Glomerular endothelial cell (primary cell): ENCODE data around the gene MOK. TPM values are rescaled to one million over a fixed set of nuclear protein-coding genes. Genes with fewer than 3 reads are reported as not detected.
"Not testable (repeated sequence)": the region's sequence is repeated elsewhere in the genome, so short reads cannot be mapped to it uniquely, and the experiment has no call there.

Experiments
- DNase-seq: peaks from one replicate; pipeline ENCODE4 v3.0.0-alpha.2; 2011; ENCODE audit warnings: low read depth, low spot score; ENCODE audit errors: extremely low read depth
- total RNA-seq: library from RNA; depleted of rRNA; stranded (reverse); fragments of >200 nt; gene quantifications from 2 replicates; pipeline ENCODE4 v1.2.3, GENCODE V29; 2015

The MOK gene
- total RNA-seq, 1 donor from 2014 or later = 9.7 TPM

DNA sequence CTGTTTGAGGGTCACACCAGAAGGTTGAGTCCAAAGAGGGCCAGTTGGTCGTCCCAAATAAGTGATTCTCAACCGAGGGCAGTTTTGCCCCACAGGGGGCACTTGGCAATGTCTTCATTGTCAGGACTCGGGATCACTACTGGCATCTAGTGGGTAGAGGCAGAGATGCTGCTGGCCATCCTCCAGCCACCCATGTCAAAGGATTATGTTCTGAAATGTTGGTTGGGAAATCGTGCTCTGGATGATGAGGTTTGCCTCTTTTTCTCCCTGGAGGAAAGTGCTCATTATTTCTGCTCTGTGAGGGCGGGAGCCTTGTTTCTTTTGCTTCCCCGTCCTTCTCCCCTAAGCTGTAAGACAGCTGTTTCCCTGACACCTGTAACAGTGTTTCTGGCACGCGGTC, 18.1 kb upstream of the MOK start:
- no peak for DNase-seq

DNA sequence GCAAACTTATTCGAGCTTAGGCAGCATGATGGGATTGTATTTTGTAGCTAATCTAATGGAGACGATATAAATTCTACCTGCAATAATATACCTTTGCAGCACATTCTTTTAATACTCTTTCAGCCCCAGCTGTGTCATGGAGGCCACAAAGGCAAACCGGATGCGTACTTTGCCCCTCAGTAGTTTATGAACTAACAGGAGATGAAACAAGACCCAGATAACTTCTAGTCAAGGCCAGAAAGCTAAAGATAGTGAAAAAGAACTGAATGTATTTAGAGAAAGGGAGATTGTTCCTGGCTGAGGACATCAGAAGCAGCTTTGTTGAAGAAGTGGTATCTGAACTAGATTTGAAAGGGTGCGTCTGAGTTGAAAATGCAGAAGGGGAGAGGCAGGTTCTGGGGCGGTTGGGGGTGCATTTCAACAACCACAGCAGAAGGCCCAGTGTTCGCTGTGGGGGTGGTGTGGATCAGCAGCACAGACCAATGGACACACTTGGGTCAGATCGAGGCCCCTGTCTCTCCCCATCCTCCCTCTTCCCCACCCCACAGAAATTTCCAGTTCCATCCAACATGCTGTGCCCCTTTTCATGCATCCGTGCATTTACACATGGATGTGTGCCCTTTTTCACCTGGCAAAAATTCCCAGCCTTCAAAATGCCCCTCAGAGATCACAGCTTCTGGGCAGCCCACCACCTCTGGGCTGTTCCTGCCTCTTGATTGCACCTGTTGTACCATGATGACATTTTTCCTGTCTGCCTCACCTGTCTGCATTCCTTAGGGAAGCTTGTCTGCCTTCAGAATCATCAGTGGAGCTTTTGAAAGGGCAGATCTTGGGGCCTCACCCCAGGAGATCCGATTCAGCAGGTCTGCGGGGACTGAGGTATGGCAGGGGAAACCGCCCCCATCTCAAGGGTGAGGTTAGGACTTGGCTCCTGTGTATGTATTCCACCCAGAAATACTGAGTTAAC, 16.8 kb upstream of the MOK start:
- no peak for DNase-seq

DNA sequence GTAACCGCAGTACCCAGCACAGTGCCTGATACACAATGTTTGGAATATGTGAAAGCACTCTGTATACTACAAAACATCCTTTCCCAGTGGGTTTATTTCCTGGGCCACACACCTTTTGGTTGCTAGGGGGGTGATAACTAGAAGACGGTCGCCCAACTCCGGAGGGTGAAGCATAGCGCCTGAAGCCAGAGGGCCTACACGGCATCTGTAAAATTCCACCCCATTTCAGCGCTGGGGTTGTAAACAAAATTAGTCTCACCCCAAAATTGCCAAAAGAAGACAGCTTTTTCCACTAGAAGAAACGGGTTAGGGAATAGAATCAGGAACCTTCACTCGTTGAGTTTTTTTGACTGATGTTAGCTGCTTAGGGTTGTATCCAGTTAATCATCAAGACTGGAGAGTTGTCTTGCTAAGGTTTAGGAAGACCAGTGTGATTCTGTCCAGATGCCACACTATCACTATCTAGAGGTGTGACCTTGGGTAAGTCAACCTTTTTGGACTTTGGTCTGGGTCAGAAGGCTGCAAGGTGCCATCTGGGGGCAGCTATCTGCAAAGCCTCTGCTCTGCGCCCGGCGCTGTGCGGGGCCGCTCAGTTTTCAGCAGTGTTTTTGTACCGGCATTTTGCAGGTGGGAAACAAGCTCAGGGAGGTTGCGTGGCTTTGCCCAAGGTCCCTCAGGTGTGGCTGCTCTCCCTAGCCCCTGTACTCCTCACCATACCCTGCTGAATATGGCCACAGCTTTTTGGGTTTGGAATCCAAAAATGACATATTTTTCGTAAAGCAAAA, 15.9 kb upstream of the MOK start:
- DNase-seq = no peak

GRCh38 chr14:102320033-102320660, 15.2 kb upstream of the MOK start:
- no peak for DNase-seq

DNA sequence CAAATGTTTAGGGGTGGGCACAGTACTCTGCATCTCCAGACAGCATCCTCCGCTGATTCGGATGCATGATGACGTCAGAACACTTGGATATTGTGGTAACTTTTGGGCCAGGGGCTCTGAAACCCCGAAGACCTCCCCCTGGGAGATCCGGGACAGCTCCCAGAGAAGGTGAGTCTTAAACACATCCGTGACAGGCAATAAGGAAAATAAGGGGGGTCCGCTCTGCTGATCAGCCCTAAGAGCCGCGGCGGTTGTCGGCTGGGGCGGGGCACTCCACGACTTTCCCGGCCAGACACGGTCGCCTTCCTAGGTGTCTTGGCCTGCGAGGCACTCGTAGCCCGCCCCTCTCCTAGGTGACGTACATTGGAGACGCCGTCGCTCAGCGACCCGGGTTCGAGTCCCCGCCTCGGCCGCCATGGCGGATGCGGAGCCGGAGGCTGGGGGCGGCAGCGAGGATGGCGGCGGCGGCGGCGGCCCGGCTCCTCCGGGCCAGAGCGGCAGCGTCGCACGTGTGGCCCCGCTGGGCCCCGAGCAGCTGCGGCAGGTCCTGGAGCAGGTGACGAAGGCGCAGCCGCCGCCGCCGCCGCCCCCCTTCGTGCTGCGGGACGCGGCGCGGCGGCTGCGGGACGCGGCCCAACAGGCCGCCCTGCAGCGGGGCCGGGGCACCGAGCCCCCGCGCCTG, 14.5 kb upstream of the MOK start, which contains the start of gene ZNF839:
ZNF839 (plus strand) TSS at position 396 of the 682 bp plus-strand sequence; CDS start at position 416, 20 bp downstream.
- DNase-seq = no peak

DNA sequence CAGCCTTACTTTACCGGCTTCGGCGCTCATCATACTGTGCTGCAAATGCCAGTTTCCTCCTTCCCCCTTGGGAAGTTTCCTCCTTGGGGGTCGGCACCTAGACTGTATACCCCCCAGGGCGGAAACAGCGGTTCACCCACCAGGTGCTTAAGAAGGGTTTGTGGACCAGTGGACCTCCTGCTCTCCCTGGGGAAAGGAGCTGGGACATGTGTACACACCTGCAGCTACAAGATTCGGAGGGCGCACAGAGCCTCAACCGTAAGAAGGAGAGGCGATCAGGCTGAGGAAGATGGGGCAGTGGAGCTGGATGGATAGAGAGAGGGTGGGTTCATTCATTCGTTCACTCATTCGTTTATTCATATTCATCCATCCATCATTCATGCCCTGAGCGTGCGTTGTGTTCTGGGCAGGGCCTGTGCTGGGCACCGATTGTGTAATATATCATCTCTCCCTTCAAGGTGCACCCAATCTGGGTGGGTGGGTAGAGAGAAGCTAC, 13.9 kb upstream of the MOK start:
- no peak for DNase-seq

DNA sequence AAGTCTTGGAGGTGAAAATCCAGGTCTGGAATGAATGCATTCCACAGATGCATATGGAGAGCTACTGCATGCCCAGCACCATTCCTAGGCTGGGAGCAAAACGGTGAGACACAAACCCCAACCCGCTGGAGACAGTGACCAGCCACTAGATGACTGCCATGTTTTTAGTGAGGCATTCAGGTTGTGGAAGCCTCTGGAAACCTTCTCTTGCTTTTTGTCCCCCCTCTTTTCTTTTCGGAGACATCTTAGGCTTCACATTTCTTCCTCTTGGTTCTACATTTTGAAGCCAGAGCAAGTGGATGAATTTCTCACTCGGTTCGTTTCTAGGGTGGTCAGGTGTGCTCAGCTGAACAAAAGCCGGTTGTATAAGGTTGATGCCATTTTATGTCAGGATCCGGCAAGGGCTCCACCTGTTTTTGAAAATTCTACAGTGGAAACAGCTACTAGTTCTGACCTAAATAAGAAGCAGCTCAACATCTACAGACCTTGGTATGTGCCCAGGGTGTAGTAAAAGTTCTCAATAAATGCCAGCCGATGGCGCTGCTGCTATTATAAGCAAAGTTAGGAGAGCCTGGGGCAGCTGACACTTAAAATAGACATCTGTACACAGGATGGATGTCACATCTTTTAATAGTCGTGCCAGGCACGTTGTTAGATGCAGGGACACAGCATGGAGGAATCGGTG, 12.7 kb upstream of the MOK start:
- no peak for DNase-seq

DNA sequence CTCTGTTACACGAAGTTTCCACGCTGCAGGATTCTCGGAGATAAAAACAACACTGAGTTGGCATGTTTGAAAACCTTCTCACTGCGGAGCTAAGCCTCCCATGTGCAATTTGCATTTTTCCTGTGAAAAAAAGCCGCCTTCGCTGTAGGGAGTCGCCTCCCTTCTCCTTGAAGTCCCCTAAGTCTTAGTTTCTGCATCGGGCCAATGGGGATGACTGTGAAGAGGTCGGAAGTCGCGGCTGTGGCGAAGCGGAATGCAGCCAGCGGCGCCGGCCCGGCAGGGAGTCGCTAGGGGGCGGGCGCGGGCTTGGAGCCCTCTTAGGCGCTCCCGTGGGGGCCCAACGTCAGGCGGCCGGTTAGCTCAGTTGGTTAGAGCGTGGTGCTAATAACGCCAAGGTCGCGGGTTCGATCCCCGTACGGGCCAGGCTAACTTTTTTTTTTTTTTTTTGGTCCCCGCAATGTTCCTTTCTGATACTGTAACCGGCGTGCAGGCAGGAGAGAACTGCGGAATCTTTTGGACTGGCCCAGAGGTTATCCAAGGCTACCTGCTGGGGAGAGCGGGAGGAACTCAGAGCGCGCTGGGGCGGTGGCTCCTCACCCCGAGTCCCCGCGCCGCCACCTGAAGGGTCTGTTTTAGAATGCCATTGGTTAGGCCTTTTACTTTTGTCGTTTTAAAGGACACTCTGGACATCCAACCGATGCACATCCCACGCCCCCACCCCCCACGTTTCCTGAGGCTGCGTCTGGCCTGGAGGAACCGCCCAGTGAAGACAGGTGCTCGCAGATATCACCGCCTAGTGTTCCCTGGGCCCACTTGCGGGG, 12.0 kb upstream of the MOK start:
- no peak for DNase-seq

DNA sequence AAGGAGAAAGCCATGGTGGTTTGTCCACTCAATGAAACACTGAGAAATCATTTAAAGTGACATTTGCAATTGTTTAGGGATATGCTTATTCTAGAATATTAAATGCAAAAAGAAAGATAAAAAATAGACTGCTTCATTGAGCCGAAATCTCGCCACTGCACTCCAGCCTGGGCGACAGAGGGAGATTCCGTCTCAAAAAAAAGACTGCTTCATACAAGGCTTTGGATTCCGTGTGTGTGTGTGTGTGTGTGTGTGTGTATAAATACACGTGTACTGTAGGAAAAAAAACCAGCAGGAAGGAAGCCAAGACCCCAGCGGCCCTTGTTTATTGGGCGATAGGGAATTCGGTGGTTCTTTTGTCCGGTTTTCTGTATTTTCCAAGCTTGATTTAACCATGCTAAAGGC, 11.4 kb upstream of the MOK start:
- DNase-seq = no peak

DNA sequence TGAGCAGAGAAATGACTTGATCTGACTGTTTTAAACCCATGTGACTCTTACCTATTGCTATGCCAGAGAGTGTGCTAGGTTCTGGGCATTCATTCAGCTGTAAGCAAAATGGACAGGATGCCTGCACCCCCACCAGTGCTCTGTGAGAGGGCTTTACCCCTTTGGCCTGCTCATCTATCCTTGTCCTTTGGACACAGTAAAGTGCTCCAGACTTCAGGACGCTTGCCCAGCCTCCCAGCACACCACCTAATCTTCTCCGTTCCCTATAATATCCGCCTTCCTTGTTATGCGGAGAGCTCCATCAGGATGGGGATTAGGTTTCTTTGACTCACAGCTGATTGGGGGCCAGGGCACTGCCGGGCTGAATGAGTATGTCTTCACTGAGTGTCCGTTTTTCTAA, 10.2 kb upstream of the MOK start:
- DNase-seq = no peak

GRCh38 chr14:102314242-102315011, 9.5 kb upstream of the MOK start:
- no peak for DNase-seq

- no peak for DNase-seq
Measured at GRCh38 chr14:102303664-102304063, 1.3 kb downstream of the MOK start.

- DNase-seq = not testable (repeated sequence)
Measured at GRCh38 chr14:102298303-102299070, 6.5 kb downstream of the MOK start.

- no peak for DNase-seq
Measured at GRCh38 chr14:102297436-102298170, 7.4 kb downstream of the MOK start.

DNA sequence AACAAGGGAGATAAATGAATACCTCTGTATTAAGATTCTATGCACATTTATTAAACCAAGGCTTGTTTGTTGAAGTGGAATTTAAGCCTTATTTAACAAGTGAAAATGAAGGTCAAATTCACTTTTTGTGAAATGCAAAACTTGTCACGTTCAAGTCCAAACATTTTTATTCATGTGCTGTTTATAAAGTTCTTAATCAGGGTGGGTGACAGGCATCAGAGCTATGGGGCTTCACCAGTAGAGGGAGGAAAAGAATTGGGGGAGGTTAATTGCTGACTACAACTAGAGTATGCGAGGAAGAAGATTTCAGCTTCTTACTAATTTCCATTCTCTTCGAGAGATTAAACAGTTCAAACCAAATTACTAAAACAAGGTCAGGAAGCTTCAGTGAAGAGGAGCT, 9.7 kb downstream of the MOK start:
- DNase-seq = no peak

GRCh38 chr14:102293781-102294180, 11.2 kb downstream of the MOK start:
- no peak for DNase-seq

DNA sequence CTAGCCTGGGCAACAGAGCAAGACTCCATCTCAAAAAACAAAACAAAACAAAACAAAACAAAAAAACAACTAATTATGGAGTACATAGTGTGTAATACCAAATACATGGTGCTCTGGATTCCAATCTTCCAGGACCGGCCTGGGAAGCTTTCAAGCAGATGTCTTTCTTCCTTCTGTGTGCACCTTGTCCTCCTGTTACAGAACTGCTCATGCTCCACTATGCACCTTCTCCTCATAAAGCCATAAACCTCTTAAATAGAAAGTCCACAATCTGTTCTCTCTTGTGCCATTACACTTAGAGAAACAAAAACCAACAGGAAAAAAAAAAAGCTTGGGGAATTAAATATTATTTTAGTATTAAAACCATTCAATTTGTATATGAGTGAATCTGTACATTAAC, 12.5 kb downstream of the MOK start:
- DNase-seq = no peak
